ENCODE measurements around the gene SVIL.
"Not testable (repeated sequence)": the region's sequence is repeated elsewhere in the genome, so short reads cannot be mapped to it uniquely, and the experiment has no call there.

The SVIL gene

GRCh38 chr10:29586509-29586908 is 48.3 kb downstream of the SVIL start:
- ChIA-PET CTCF (interaction anchor here (0.9 to 1.7 kb wide), 2 partner anchors 9 to 16 kb away, joined by 3 to 5 read pairs; no protein-coding TSS in a partner anchor), POLR2A (no interaction called here)
- no peak for DNase-seq (ENCODE audit: low read depth, low spot score)
- no peak overlapping the region for H3K4me3 ChIP-seq (ENCODE audit: low read depth, low read length)
- TF ChIP-seq CTCF (IDR thresholded peaks at IDR 0.05; ENCODE audit: insufficient read depth, low read length, missing control alignments): no peak

DNA sequence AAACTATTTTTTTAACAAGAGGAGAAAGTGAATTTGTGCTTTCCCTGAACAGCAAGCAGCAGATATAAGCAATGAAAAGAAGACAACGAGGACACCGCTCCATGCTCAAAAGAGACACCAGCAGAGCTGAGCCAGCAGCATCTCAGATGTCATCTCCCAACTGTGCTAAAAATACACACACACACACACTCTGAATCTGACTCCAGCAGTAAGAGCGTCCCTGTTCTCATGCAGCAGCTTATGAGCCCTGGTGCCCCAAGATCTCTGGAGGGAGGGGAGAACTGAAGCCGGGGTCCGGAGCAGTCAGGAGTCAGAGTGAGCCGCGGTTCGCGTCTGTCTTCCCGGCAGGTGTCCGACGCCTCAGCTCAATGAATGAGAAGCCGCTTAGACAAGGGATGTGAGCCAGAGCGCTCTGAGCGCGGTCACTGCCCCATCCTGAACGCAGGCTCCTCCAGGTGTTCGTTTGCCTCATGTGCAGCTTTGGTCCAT is 49.2 kb downstream of the SVIL start:
- CTCF ChIA-PET: interaction anchor here (0.9 to 1.1 kb wide), 2 partner anchors 9 to 50 kb away, joined by 3 to 5 read pairs; no protein-coding TSS in a partner anchor
- no peak for DNase-seq (ENCODE audit: low read depth, low spot score)
- POLR2A ChIA-PET: no interaction called here
- no peak for TF ChIP-seq CTCF (IDR thresholded peaks at IDR 0.05; ENCODE audit: insufficient read depth, low read length, missing control alignments)
- H3K4me3 ChIP-seq (ENCODE audit: low read depth, low read length): no peak overlapping the region

DNA sequence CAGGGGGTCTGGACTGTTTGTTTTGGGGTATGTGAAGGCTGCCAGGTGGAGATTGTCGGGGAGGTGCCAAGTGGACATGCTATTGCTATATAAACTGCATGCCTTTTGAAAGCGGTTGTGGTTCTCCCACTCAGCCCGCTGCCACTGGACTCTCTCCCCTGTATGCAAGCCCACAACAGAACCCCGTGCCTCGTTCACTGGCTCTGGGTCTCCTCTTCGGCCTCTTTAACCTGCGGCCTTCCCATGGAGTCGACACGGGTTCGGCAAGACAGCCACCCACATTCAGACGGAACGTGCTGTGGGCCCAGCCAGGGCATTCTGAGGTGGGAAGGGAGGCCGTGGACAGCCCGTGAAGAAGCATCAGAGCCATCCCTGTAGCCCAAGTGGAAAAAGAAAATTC is 50.3 kb downstream of the SVIL start:
- CTCF ChIA-PET: interaction anchor here (0.6 to 0.9 kb wide), 2 partner anchors 49 to 51 kb away, joined by 3 to 5 read pairs; no protein-coding TSS in a partner anchor
- POLR2A ChIA-PET: no interaction called here
- TF ChIP-seq CTCF (IDR thresholded peaks at IDR 0.05; ENCODE audit: insufficient read depth, low read length, missing control alignments): no peak
- no peak for DNase-seq (ENCODE audit: low read depth, low spot score)
- H3K4me3 ChIP-seq (ENCODE audit: low read depth, low read length): no peak overlapping the region

GRCh38 chr10:29583674-29584073 is 51.1 kb downstream of the SVIL start:
- ChIA-PET POLR2A (no interaction called here), CTCF (interaction anchor here (0.6 to 1.1 kb wide), 3 partner anchors 50 to 87 kb away, joined by 3 read pairs; no protein-coding TSS in a partner anchor)
- no peak for TF ChIP-seq CTCF (IDR thresholded peaks at IDR 0.05; ENCODE audit: insufficient read depth, low read length, missing control alignments)
- no peak for DNase-seq (ENCODE audit: low read depth, low spot score)
- H3K4me3 ChIP-seq (ENCODE audit: low read depth, low read length): no peak overlapping the region

- CTCF ChIA-PET: interaction anchor here (0.9 to 7.3 kb wide), 4 partner anchors 8 to 86 kb away, joined by 3 to 46 read pairs (median 6); no protein-coding TSS in a partner anchor
- POLR2A ChIA-PET; H3K4me3 ChIP-seq (ENCODE audit: low read depth, low read length); DNase-seq (ENCODE audit: low read depth, low spot score): not testable (repeated sequence)
Observed at GRCh38 chr10:29582769-29583168, 52.0 kb downstream of the SVIL start.

DNA sequence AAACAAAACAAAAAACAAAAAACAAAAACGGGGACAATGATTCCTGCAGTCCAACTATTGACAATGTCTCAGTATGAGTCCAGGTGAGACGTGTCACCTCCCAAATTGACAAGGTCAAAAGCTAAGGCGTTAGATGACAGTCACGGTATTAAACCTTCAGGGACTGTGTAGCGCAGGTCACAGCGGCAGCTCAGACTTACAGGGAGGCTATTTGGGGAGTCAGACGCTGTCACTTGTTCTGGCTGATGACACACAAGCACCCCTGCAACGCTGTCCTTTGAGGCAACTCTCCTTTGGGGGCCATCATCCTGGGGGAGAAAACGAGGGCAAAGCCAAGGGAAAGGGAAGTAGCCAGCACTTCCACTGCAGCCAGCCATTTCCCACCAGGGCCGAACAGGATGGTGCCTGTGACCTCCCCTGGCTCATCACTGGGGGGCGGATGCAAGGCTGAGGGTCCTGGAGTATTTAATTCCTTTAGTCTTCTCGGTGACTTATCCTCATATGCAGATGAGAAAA is 55.3 kb downstream of the SVIL start:
- ChIA-PET CTCF (interaction anchor here (1.3 to 7.3 kb wide), 2 partner anchors 11 to 193 kb away, joined by 3 to 46 read pairs; no protein-coding TSS in a partner anchor), POLR2A (no interaction called here)
- no peak for TF ChIP-seq CTCF (IDR thresholded peaks at IDR 0.05; ENCODE audit: insufficient read depth, low read length, missing control alignments)
- DNase-seq (ENCODE audit: low read depth, low spot score): no peak
- no peak overlapping the region for H3K4me3 ChIP-seq (ENCODE audit: low read depth, low read length)

GRCh38 chr10:29578457-29578856 is 56.3 kb downstream of the SVIL start:
- DNase-seq (ENCODE audit: low read depth, low spot score): no peak
- H3K4me3 ChIP-seq (ENCODE audit: low read depth, low read length): no peak overlapping the region
- POLR2A ChIA-PET: no interaction called here
- CTCF ChIA-PET: interaction anchor here (1.3 to 7.3 kb wide), 2 partner anchors 12 to 44 kb away, joined by 3 to 46 read pairs; no protein-coding TSS in a partner anchor
- TF ChIP-seq CTCF (IDR thresholded peaks at IDR 0.05; ENCODE audit: insufficient read depth, low read length, missing control alignments): no peak

Measured in AG04449 (cell line).